HEK293 (cell line): Measurements from ENCODE around the gene SIK3.
A peak's percentile ranks its signal among the peaks of the same experiment; 100 is the strongest.

Experiments
- CTCF ChIA-PET: fragments of 350-600 bp; formaldehyde crosslinking; extraction: SDS; loops from one replicate; lab custom pipeline; 2021; ENCODE audit warnings: antibody characterized with exemption; lab: Yijun Ruan, JAX
- POLR2A ChIA-PET: fragments of 300-600 bp; formaldehyde crosslinking; extraction: SDS; loops from one replicate; lab custom pipeline; 2020; ENCODE audit warnings: antibody characterized with exemption, inconsistent platforms; lab: Yijun Ruan, JAX
- H3K27ac ChIP-seq: fragments of 200-500 bp; sonication (Bioruptor generic); 2 replicates; pipeline ENCODE4 v1.5.1; 2014; ENCODE audit warnings: low read depth, low read length, control low read depth, inconsistent platforms; ENCODE audit errors: extremely low read depth
- H3K36me3 ChIP-seq, 2 experiments: fragments of 200-500 bp in 1 of 2; sonication (Bioruptor generic) in 1 of 2; 1 replicate in 1 of 2; 2 replicates in 1 of 2; pipeline ENCODE4 v1.5.1; 2014 to 2017; ENCODE audit warnings: inconsistent platforms in 2 of 2, low read length in 2 of 2; ENCODE audit not compliant: control insufficient read depth in 2 of 2, insufficient read depth in 1 of 2
- H3K4me1 ChIP-seq: fragments of 200-500 bp; sonication (Bioruptor generic); 2 replicates; pipeline ENCODE4 v1.5.1; 2014; ENCODE audit warnings: mild to moderate bottlenecking, low read length, inconsistent platforms; ENCODE audit not compliant: control insufficient read depth, insufficient read depth
- H3K4me3 ChIP-seq: 2 replicates; pipeline ENCODE4 v1.5.1; 2011; ENCODE audit warnings: low read depth, mild to moderate bottlenecking, control low read depth, low read length, moderate library complexity
- H3K9me3 ChIP-seq: fragments of 200-500 bp; sonication (Bioruptor generic); 2 replicates; pipeline ENCODE4 v1.5.1; 2014; ENCODE audit warnings: low read depth, low read length, inconsistent platforms; ENCODE audit not compliant: control insufficient read depth, insufficient read depth
- KLF9 ChIP-seq: fragments of 450-650 bp; formaldehyde crosslinking; IDR thresholded peaks from 2 replicates; pipeline ENCODE4 v1.5.1; 2016; ENCODE audit warnings: missing biosample characterization, missing genetic modification characterization, low read depth
- SP7 ChIP-seq: fragments of 450-650 bp; formaldehyde crosslinking; IDR thresholded peaks from 2 replicates; pipeline ENCODE4 v1.5.1; 2016; ENCODE audit warnings: missing biosample characterization, missing genetic modification characterization
- WT1 ChIP-seq: fragments of 450-650 bp; formaldehyde crosslinking; IDR thresholded peaks from 2 replicates; pipeline ENCODE4 v1.5.1; 2016; ENCODE audit warnings: missing biosample characterization, missing genetic modification characterization
- ZNF121 ChIP-seq: fragments of 450-650 bp; formaldehyde crosslinking; IDR thresholded peaks from 2 replicates; pipeline ENCODE4 v1.5.1; 2016; ENCODE audit warnings: missing biosample characterization, missing genetic modification characterization
- ZNF280D ChIP-seq: fragments of 450-650 bp; formaldehyde crosslinking; IDR thresholded peaks from 2 replicates; pipeline ENCODE4 v1.5.1; 2016; ENCODE audit warnings: missing biosample characterization, missing genetic modification characterization
- ZNF335 ChIP-seq: fragments of 450-650 bp; formaldehyde crosslinking; conservative IDR thresholded peaks from 2 replicates; pipeline ENCODE4 v1.5.1; 2016; ENCODE audit warnings: missing biosample characterization, missing genetic modification characterization
- ZNF362 ChIP-seq: fragments of 450-650 bp; formaldehyde crosslinking; IDR thresholded peaks from 2 replicates; pipeline ENCODE4 v1.5.1; 2016; ENCODE audit warnings: missing biosample characterization, missing genetic modification characterization
- ZNF366 ChIP-seq: fragments of 450-650 bp; formaldehyde crosslinking; conservative IDR thresholded peaks from 2 replicates; pipeline ENCODE4 v1.5.1; 2016; ENCODE audit warnings: missing biosample characterization, missing genetic modification characterization
- ZNF585B ChIP-seq: fragments of 450-650 bp; formaldehyde crosslinking; IDR thresholded peaks from 2 replicates; pipeline ENCODE4 v1.5.1; 2016; ENCODE audit warnings: missing biosample characterization, missing genetic modification characterization
- TF ChIP-seq, protein P1 (sequence below): fragments of 450-650 bp; formaldehyde crosslinking; IDR thresholded peaks from 2 replicates; pipeline ENCODE4 v1.5.1; 2017; ENCODE audit warnings: missing biosample characterization, missing genetic modification characterization
- TF ChIP-seq, protein P2 (sequence below): fragments of 450-650 bp; formaldehyde crosslinking; IDR thresholded peaks from 2 replicates; pipeline ENCODE4 v1.5.1; 2016; ENCODE audit warnings: missing biosample characterization, missing genetic modification characterization
- TF ChIP-seq, protein P3 (sequence below): fragments of 450-650 bp; IDR thresholded peaks from 2 replicates; pipeline ENCODE4 v1.5.1; 2018; ENCODE audit warnings: missing biosample characterization, mild to moderate bottlenecking, missing genetic modification characterization

SIK3 gene

DNA sequence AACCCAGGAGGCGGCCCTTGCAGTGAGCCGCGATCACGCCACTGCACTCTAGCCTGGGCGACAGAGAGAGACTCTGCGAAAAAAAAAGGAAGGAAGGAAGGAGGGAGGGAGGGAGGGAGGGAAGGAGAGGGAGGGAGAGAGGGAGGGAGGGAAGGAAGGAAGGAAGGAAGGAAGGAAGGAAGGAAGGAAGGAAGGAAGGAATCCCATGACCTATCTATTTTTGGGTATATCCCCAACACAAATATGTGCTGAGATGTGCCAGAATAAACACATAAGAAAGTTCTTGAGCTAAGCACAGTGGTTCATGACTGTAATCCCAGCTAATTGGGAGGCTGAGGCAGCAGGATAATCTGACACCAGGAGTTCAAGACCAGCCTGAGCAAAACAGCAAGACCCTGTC is 82.0 kb downstream of the SIK3 start:
- ChIA-PET CTCF (interaction anchor here (0.7 kb wide), 1 partner anchor 90 kb away, joined by 3 read pairs; no protein-coding TSS in a partner anchor), POLR2A (no interaction called here)
- no peaks in the 10 kb centered on the region for H3K36me3 ChIP-seq
- H3K27ac ChIP-seq: no peak overlapping the region
- TF ChIP-seq ZNF366 (tag by site-specific recombination): peak; percentile 51; the same call in 1 of the 2 replicates
- TF ChIP-seq, protein P1, sequence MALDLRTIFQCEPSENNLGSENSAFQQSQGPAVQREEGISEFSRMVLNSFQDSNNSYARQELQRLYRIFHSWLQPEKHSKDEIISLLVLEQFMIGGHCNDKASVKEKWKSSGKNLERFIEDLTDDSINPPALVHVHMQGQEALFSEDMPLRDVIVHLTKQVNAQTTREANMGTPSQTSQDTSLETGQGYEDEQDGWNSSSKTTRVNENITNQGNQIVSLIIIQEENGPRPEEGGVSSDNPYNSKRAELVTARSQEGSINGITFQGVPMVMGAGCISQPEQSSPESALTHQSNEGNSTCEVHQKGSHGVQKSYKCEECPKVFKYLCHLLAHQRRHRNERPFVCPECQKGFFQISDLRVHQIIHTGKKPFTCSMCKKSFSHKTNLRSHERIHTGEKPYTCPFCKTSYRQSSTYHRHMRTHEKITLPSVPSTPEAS (tag by site-specific recombination): no peak
- peaks cover 9% of the 10 kb centered on the region for H3K4me1 ChIP-seq
- H3K9me3 ChIP-seq: no peaks in the 10 kb centered on the region
- H3K4me3 ChIP-seq: no peak overlapping the region

DNA sequence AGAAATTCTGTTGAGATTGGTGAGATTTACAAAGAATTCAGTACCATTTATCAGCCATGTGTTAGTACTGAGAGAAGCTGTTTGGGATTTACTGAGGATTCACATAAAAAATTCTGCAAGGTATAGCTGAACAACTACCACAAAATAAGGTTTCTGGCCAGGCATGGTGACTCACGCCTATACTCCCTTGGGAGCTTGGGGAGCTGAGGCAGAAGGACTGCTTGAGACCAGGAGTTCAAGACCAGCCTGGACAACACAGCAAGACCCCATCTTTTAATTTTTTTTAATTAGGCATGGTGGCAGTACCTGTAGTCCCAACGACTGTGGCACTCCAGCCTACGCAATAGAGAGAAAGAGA is 86.7 kb downstream of the SIK3 start:
- Histone ChIP-seq H3K36me3 (no peaks in the 10 kb centered on the region), H3K9me3 (no peaks in the 10 kb centered on the region), H3K4me3 (no peak overlapping the region), H3K27ac (no peak overlapping the region), H3K4me1 (no peaks in the 10 kb centered on the region)
- POLR2A ChIA-PET: interaction anchor here (0.8 kb wide), 1 partner anchor 15 kb away, joined by 3 read pairs; no protein-coding TSS in a partner anchor
- CTCF ChIA-PET: interaction anchor here (0.7 kb wide), 2 partner anchors 17 to 214 kb away, joined by 4 read pairs; no protein-coding TSS in a partner anchor
- TF ChIP-seq SP7 (tag by site-specific recombination) (peak; percentile 9; the same call in 1 of the 2 replicates), ZNF335 (tag by site-specific recombination) (peak; percentile 38; the same call in 1 of the 2 replicates), KLF9 (tag by site-specific recombination) (no peak), ZNF585B (tag by site-specific recombination) (no peak), ZNF121 (peak; percentile 91), ZNF280D (tag by site-specific recombination) (no peak), WT1 (tag by site-specific recombination) (no peak), ZNF362 (peak; percentile 4; the same call in 1 of the 2 replicates)
- TF ChIP-seq, protein P2, sequence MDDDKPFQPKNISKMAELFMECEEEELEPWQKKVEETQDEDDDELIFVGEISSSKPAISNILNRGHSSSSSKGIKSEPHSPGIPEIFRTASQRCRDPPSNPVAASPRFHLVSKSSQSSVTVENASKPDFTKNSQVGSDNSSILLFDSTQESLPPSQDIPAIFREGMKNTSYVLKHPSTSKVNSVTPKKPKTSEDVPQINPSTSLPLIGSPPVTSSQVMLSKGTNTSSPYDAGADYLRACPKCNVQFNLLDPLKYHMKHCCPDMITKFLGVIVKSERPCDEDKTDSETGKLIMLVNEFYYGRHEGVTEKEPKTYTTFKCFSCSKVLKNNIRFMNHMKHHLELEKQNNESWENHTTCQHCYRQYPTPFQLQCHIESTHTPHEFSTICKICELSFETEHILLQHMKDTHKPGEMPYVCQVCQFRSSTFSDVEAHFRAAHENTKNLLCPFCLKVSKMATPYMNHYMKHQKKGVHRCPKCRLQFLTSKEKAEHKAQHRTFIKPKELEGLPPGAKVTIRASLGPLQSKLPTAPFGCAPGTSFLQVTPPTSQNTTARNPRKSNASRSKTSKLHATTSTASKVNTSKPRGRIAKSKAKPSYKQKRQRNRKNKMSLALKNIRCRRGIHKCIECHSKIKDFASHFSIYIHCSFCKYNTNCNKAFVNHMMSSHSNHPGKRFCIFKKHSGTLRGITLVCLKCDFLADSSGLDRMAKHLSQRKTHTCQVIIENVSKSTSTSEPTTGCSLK (tag by site-specific recombination): no peak
- TF ChIP-seq, protein P3, sequence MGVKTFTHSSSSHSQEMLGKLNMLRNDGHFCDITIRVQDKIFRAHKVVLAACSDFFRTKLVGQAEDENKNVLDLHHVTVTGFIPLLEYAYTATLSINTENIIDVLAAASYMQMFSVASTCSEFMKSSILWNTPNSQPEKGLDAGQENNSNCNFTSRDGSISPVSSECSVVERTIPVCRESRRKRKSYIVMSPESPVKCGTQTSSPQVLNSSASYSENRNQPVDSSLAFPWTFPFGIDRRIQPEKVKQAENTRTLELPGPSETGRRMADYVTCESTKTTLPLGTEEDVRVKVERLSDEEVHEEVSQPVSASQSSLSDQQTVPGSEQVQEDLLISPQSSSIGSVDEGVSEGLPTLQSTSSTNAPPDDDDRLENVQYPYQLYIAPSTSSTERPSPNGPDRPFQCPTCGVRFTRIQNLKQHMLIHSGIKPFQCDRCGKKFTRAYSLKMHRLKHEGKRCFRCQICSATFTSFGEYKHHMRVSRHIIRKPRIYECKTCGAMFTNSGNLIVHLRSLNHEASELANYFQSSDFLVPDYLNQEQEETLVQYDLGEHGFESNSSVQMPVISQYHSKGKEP (tag by site-specific recombination): no peak
